ENCODE results near the gene CAMK2D. TPM values are rescaled to one million over a fixed set of nuclear protein-coding genes. Genes with fewer than 3 reads are reported as not detected.

Gene CAMK2D
- total RNA-seq, 1 experiment from 2014 or later = 29.5 TPM

DNA sequence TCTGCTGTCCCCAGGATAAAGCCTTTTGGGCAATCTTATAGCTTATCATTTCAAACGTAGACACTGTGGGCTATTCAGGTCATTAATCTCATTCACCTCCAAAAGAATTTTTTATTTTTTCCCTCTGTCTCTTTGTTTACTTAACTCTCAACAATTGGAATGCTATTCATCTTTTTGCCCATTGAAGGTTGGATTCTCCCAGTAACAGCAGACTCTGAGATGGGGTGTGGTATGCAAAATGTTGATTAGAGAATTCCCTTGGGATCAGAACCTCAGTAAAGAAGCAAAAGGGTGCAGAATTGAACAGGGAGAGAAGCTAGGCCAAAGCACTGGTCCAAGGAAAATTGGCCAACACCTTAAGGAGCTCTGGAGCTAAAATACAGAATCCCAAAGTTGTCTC, 60.4 kb downstream of the CAMK2D start:
- TF ChIP-seq SIN3A (IDR thresholded peaks at IDR 0.05; ENCODE audit: borderline replicate concordance, insufficient read depth, low read depth, low read length) (no peak), POLR2AphosphoS5 (IDR thresholded peaks at IDR 0.05; ENCODE audit: low read depth, low read length) (no peak), TCF7L2 (IDR thresholded peaks at IDR 0.05; ENCODE audit: low read depth, low read length) (no peak)
- TF ChIP-seq, protein P1, sequence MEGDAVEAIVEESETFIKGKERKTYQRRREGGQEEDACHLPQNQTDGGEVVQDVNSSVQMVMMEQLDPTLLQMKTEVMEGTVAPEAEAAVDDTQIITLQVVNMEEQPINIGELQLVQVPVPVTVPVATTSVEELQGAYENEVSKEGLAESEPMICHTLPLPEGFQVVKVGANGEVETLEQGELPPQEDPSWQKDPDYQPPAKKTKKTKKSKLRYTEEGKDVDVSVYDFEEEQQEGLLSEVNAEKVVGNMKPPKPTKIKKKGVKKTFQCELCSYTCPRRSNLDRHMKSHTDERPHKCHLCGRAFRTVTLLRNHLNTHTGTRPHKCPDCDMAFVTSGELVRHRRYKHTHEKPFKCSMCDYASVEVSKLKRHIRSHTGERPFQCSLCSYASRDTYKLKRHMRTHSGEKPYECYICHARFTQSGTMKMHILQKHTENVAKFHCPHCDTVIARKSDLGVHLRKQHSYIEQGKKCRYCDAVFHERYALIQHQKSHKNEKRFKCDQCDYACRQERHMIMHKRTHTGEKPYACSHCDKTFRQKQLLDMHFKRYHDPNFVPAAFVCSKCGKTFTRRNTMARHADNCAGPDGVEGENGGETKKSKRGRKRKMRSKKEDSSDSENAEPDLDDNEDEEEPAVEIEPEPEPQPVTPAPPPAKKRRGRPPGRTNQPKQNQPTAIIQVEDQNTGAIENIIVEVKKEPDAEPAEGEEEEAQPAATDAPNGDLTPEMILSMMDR (IDR thresholded peaks at IDR 0.05) = no peak
- TF ChIP-seq, protein P2, sequence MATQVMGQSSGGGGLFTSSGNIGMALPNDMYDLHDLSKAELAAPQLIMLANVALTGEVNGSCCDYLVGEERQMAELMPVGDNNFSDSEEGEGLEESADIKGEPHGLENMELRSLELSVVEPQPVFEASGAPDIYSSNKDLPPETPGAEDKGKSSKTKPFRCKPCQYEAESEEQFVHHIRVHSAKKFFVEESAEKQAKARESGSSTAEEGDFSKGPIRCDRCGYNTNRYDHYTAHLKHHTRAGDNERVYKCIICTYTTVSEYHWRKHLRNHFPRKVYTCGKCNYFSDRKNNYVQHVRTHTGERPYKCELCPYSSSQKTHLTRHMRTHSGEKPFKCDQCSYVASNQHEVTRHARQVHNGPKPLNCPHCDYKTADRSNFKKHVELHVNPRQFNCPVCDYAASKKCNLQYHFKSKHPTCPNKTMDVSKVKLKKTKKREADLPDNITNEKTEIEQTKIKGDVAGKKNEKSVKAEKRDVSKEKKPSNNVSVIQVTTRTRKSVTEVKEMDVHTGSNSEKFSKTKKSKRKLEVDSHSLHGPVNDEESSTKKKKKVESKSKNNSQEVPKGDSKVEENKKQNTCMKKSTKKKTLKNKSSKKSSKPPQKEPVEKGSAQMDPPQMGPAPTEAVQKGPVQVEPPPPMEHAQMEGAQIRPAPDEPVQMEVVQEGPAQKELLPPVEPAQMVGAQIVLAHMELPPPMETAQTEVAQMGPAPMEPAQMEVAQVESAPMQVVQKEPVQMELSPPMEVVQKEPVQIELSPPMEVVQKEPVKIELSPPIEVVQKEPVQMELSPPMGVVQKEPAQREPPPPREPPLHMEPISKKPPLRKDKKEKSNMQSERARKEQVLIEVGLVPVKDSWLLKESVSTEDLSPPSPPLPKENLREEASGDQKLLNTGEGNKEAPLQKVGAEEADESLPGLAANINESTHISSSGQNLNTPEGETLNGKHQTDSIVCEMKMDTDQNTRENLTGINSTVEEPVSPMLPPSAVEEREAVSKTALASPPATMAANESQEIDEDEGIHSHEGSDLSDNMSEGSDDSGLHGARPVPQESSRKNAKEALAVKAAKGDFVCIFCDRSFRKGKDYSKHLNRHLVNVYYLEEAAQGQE (IDR thresholded peaks at IDR 0.05; ENCODE audit: insufficient read depth in 1 of 2, low read depth in 2 of 2, low read length in 1 of 2) = no peak
- Histone ChIP-seq H3K36me3 (ENCODE audit: control insufficient read depth, insufficient read depth, low read length) (no peaks in the 10 kb centered on the region), H3K27me3 (ENCODE audit: control insufficient read depth, insufficient read depth, low read length) (no peaks in the 10 kb centered on the region), H3K4me1 (ENCODE audit: control insufficient read depth, insufficient read depth, low read length) (no peaks in the 10 kb centered on the region), H3K4me3 (ENCODE audit: low read depth in 2 of 2, low read length in 2 of 2) (no peak overlapping the region), H3K9me3 (ENCODE audit: control insufficient read depth, insufficient read depth, low read depth, low read length) (no peaks in the 10 kb centered on the region), H3K27ac (ENCODE audit: low read length) (no peak overlapping the region)
- DNase-seq (ENCODE audit: low read depth, low spot score) (no peak), ATAC-seq (no peak)
- no TSS peak for BruUV-seq (replicated peaks)
- ChIA-PET POLR2A (no interaction called here), CTCF (no interaction called here)
- in situ Hi-C loops (cut with HindIII; ENCODE audit: low pct_unique_long_range_greater_than_20kb, low sequenced_read_pairs) = no loop called here
- intact Hi-C loops (cut with micrococcal nuclease; ENCODE audit: unreplicated experiment) = no loop called here

DNA sequence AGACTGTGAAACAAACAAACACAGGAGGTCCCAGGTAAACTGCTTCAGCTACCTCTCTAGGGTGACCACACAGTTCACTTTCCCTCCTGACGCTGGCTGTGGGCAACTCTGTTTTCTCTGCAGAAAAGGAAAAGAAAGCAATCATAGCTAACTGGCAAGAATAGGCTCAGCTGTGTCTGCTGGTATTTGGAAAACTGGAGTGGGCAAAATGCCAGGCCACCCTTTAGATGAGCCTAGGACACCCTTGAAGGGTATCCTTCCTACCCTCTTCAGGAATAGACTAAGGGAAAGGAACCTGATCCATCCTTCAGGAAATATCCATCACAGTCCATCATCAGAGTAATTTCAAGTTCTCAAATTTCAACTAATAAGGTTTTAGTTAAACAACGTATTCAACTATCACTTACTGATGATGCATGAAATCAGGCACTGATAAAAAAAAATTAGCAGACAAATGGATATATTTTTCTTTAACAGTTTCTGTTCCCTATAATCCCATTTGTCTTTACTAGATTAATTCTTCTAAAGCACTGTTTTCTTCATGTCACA, 60.9 kb downstream of the CAMK2D start:
- DNase-seq (ENCODE audit: low read depth, low spot score) (no peak), ATAC-seq (no peak)
- TF ChIP-seq, protein P1 (IDR thresholded peaks at IDR 0.05) = no peak
- no peak for TF ChIP-seq SIN3A (IDR thresholded peaks at IDR 0.05; ENCODE audit: borderline replicate concordance, insufficient read depth, low read depth, low read length)
- TF ChIP-seq POLR2AphosphoS5 (IDR thresholded peaks at IDR 0.05; ENCODE audit: low read depth, low read length) = no peak
- TF ChIP-seq, protein P2 (IDR thresholded peaks at IDR 0.05; ENCODE audit: insufficient read depth in 1 of 2, low read depth in 2 of 2, low read length in 1 of 2) = no peak
- no peak for TF ChIP-seq TCF7L2 (IDR thresholded peaks at IDR 0.05; ENCODE audit: low read depth, low read length)
- Histone ChIP-seq H3K4me1 (ENCODE audit: control insufficient read depth, insufficient read depth, low read length) (no peaks in the 10 kb centered on the region), H3K9me3 (ENCODE audit: control insufficient read depth, insufficient read depth, low read depth, low read length) (no peaks in the 10 kb centered on the region), H3K27ac (ENCODE audit: low read length) (no peak overlapping the region), H3K4me3 (ENCODE audit: low read depth in 2 of 2, low read length in 2 of 2) (no peak overlapping the region), H3K36me3 (ENCODE audit: control insufficient read depth, insufficient read depth, low read length) (no peaks in the 10 kb centered on the region), H3K27me3 (ENCODE audit: control insufficient read depth, insufficient read depth, low read length) (no peaks in the 10 kb centered on the region)
- CTCF ChIA-PET = no interaction called here
- intact Hi-C loops (cut with micrococcal nuclease; ENCODE audit: unreplicated experiment) = no loop called here
- BruUV-seq (replicated peaks) = no TSS peak
- in situ Hi-C loops (cut with HindIII; ENCODE audit: low pct_unique_long_range_greater_than_20kb, low sequenced_read_pairs) = no loop called here
- POLR2A ChIA-PET = no interaction called here
